ENCODE results near the gene NOC4L. TPM values are rescaled to one million over a fixed set of nuclear protein-coding genes. Genes with fewer than 3 reads are reported as not detected.

NOC4L gene
- total RNA-seq, 2 experiments from 2014 or later: 29.3 to 29.4 TPM

- Mint-ChIP-seq H3K4me1 (peaks cover 10% of the 10 kb centered on the region), H3K9me3 (no peaks in the 10 kb centered on the region), H3K4me3 (no peak overlapping the region), H3K27me3 (no peaks in the 10 kb centered on the region), H3K27ac (no peak overlapping the region), H3K36me3 (no peaks in the 10 kb centered on the region)
- POLR2A ChIA-PET: no interaction called here
- DNase-seq: peak; percentile 29
- ATAC-seq (ENCODE audit: low read depth): no peak
Measured at GRCh38 chr12:132159555-132160003, 15.3 kb downstream of the NOC4L start.

GRCh38 chr12:132160016-132160415 is 15.8 kb downstream of the NOC4L start:
- H3K27ac Mint-ChIP-seq: no peak overlapping the region
- no peak for ATAC-seq (ENCODE audit: low read depth)
- no peaks in the 10 kb centered on the region for H3K27me3 Mint-ChIP-seq

GRCh38 chr12:132160601-132161035 is 16.4 kb downstream of the NOC4L start:
- DNase-seq (no peak), ATAC-seq (ENCODE audit: low read depth) (no peak)
- H3K27me3 Mint-ChIP-seq: no peaks in the 10 kb centered on the region
- no peak overlapping the region for H3K4me3 Mint-ChIP-seq
- POLR2A ChIA-PET: interaction anchor here (0.9 kb wide), 1 partner anchor 25 kb away, joined by 3 read pairs; no protein-coding TSS in a partner anchor
- peaks cover 10% of the 10 kb centered on the region for H3K4me1 Mint-ChIP-seq
- no peak overlapping the region for H3K27ac Mint-ChIP-seq
- H3K36me3 Mint-ChIP-seq: no peaks in the 10 kb centered on the region
- no peaks in the 10 kb centered on the region for H3K9me3 Mint-ChIP-seq

More at GRCh38 chr12:132160016-132160415, 15.8 kb downstream of the NOC4L start:
- POLR2A ChIA-PET: no interaction called here
- Mint-ChIP-seq H3K4me1 (peaks cover 10% of the 10 kb centered on the region), H3K9me3 (no peaks in the 10 kb centered on the region), H3K4me3 (no peak overlapping the region), H3K36me3 (no peaks in the 10 kb centered on the region)
- DNase-seq: peak; percentile 33

DNA sequence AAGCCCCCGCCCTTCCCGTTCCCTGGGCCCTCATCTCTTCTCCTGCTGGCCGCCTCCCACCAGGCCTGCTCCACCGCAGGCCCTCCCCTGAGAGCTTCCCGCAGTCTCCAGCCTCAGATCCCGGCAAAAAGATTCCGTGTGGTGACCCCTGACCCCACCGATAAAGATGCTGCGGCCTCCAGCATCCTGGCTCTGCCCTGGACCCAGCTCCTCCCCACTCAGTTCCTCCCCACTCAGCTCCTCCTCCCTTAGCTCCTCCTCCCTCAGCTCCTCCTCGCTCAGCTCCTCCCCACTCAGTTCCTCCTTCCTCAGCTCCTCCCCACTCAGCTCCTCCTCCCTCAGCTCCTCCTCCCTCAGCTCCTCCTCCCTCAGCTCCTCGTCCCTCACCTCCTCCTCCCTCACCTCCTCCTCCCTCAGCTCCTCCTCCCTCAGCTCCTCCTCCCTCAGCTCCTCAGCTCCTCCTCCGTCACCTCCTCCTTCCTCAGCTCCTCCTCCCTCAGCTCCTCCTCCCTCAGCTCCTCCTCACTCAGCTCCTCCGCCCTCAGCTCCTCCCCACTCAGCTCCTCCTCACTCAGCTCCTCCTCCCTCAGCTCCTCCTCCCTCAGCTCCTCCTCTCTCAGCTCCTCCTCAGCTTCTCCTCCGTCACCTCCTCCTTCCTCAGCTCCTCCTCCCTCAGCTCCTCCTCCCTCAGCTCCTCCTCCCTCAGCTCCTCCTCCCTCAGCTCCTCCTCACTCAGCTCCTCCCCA is 17.0 kb downstream of the NOC4L start:
- no peak for DNase-seq
- H3K27ac Mint-ChIP-seq: no peak overlapping the region

GRCh38 chr12:132161796-132162507 is 17.7 kb downstream of the NOC4L start:
- Mint-ChIP-seq H3K27me3 (no peaks in the 10 kb centered on the region), H3K36me3 (no peaks in the 10 kb centered on the region), H3K9me3 (peaks cover 7% of the 10 kb centered on the region), H3K4me3 (no peak overlapping the region), H3K4me1 (peaks cover 11% of the 10 kb centered on the region), H3K27ac (no peak overlapping the region)
- ATAC-seq (ENCODE audit: low read depth): peak; percentile 2
- POLR2A ChIA-PET: interaction anchor here (0.8 to 1.9 kb wide), 5 partner anchors 9 to 24 kb away, joined by 3 to 9 read pairs (median 3); no protein-coding TSS in a partner anchor
- DNase-seq: no peak

More for the DNA sequence above, 17.0 kb downstream of the NOC4L start:
- Mint-ChIP-seq H3K4me3 (no peak overlapping the region), H3K27me3 (no peaks in the 10 kb centered on the region), H3K4me1 (peaks cover 11% of the 10 kb centered on the region), H3K36me3 (no peaks in the 10 kb centered on the region), H3K9me3 (peaks cover 2% of the 10 kb centered on the region)
- POLR2A ChIA-PET: interaction anchor here (0.9 to 1.2 kb wide), 3 partner anchors 10 to 25 kb away, joined by 3 read pairs; no protein-coding TSS in a partner anchor
- no peak for ATAC-seq (ENCODE audit: low read depth)

GRCh38 chr12:132162508-132163031 is 18.3 kb downstream of the NOC4L start:
- H3K9me3 Mint-ChIP-seq: peaks cover 10% of the 10 kb centered on the region
- DNase-seq (no peak), ATAC-seq (ENCODE audit: low read depth) (peak; percentile 56)
- POLR2A ChIA-PET: interaction anchor here (0.8 to 1.9 kb wide), 5 partner anchors 9 to 27 kb away, joined by 3 to 9 read pairs (median 3); no protein-coding TSS in a partner anchor
- H3K27ac Mint-ChIP-seq: no peak overlapping the region
- peaks cover 11% of the 10 kb centered on the region for H3K4me1 Mint-ChIP-seq
- H3K36me3 Mint-ChIP-seq: no peaks in the 10 kb centered on the region
- H3K27me3 Mint-ChIP-seq: no peaks in the 10 kb centered on the region
- no peak overlapping the region for H3K4me3 Mint-ChIP-seq

DNA sequence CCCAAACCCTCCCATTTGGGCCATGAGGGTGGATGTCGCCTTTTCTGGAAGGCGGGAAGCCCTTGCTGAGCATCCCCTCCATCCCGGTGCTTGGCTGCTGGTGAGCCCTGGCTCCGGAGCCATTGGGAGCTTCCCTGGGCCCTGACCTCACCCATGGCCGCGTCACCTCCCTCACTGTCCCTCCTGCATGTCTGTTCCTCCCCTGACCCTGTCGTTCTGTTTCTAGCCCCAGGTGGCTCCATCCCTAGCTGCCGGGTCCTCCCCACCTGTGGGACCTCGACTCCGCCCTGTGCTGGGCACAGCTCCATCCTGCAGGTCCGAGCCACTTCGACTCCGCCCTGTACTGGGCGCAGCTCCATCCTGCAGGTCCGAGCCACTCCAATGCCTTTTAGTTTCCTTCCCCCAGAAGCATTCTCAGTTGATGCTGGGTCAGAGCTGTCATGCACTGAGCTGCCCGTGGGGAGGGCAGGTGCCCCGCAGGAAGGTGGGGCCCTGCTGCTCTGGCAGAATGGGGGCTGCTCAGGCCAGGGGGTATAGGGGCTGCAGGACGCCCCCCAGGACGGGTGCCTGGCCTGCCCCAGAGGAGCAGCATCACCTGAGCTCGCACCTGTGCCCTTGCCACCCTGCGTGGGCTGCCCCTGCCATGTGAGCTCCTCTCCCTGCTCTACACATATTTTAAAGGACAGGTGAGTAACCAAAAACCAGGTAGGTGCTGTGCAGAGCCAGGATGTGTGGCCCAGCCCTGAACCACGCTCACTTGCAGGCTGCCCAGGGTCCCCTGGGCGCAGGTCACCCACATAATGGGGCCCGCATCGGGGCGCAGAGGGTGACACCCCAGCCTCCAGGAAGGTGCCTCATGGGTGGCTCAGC is 19.0 kb downstream of the NOC4L start:
- no peak for DNase-seq
- POLR2A ChIA-PET: interaction anchor here (1.0 to 1.9 kb wide), 3 partner anchors 9 to 27 kb away, joined by 3 to 9 read pairs (median 6); no protein-coding TSS in a partner anchor
- H3K27me3 Mint-ChIP-seq: no peaks in the 10 kb centered on the region
- no peak overlapping the region for H3K27ac Mint-ChIP-seq
- H3K4me1 Mint-ChIP-seq: peaks cover 11% of the 10 kb centered on the region
- no peak for ATAC-seq (ENCODE audit: low read depth)
- no peaks in the 10 kb centered on the region for H3K36me3 Mint-ChIP-seq
- H3K4me3 Mint-ChIP-seq: peak overlapping the region; percentile 67
- H3K9me3 Mint-ChIP-seq: peaks cover 10% of the 10 kb centered on the region

- Mint-ChIP-seq H3K36me3 (no peaks in the 10 kb centered on the region), H3K27ac (no peak overlapping the region), H3K4me3 (no peak overlapping the region), H3K9me3 (peaks cover 10% of the 10 kb centered on the region), H3K27me3 (no peaks in the 10 kb centered on the region), H3K4me1 (peaks cover 11% of the 10 kb centered on the region)
- ATAC-seq (ENCODE audit: low read depth): no peak
- DNase-seq: no peak
- POLR2A ChIA-PET: interaction anchor here (1.0 to 1.9 kb wide), 2 partner anchors 10 to 22 kb away, joined by 3 to 9 read pairs; no protein-coding TSS in a partner anchor
Measured at GRCh38 chr12:132163911-132164288, 19.6 kb downstream of the NOC4L start.

GRCh38 chr12:132164426-132164825 is 20.2 kb downstream of the NOC4L start:
- ATAC-seq (ENCODE audit: low read depth) (no peak), DNase-seq (no peak)
- Mint-ChIP-seq H3K36me3 (no peaks in the 10 kb centered on the region), H3K9me3 (peaks cover 10% of the 10 kb centered on the region), H3K27me3 (no peaks in the 10 kb centered on the region), H3K27ac (no peak overlapping the region), H3K4me1 (peaks cover 11% of the 10 kb centered on the region), H3K4me3 (no peak overlapping the region)
- POLR2A ChIA-PET: no interaction called here

GRCh38 chr12:132165584-132165983 is 21.3 kb downstream of the NOC4L start:
- POLR2A ChIA-PET: no interaction called here
- no peak overlapping the region for H3K27ac Mint-ChIP-seq
- no peak overlapping the region for H3K4me3 Mint-ChIP-seq
- ATAC-seq (ENCODE audit: low read depth) (no peak), DNase-seq (no peak)
- H3K9me3 Mint-ChIP-seq: peaks cover 10% of the 10 kb centered on the region
- H3K27me3 Mint-ChIP-seq: no peaks in the 10 kb centered on the region
- H3K4me1 Mint-ChIP-seq: peaks cover 11% of the 10 kb centered on the region
- H3K36me3 Mint-ChIP-seq: no peaks in the 10 kb centered on the region

GRCh38 chr12:132166093-132166492 is 21.8 kb downstream of the NOC4L start:
- H3K4me1 Mint-ChIP-seq: peaks cover 11% of the 10 kb centered on the region
- POLR2A ChIA-PET: no interaction called here
- H3K9me3 Mint-ChIP-seq: peaks cover 10% of the 10 kb centered on the region
- no peak overlapping the region for H3K27ac Mint-ChIP-seq
- no peak overlapping the region for H3K4me3 Mint-ChIP-seq
- no peaks in the 10 kb centered on the region for H3K36me3 Mint-ChIP-seq
- ATAC-seq (ENCODE audit: low read depth) (no peak), DNase-seq (no peak)
- no peaks in the 10 kb centered on the region for H3K27me3 Mint-ChIP-seq

DNA sequence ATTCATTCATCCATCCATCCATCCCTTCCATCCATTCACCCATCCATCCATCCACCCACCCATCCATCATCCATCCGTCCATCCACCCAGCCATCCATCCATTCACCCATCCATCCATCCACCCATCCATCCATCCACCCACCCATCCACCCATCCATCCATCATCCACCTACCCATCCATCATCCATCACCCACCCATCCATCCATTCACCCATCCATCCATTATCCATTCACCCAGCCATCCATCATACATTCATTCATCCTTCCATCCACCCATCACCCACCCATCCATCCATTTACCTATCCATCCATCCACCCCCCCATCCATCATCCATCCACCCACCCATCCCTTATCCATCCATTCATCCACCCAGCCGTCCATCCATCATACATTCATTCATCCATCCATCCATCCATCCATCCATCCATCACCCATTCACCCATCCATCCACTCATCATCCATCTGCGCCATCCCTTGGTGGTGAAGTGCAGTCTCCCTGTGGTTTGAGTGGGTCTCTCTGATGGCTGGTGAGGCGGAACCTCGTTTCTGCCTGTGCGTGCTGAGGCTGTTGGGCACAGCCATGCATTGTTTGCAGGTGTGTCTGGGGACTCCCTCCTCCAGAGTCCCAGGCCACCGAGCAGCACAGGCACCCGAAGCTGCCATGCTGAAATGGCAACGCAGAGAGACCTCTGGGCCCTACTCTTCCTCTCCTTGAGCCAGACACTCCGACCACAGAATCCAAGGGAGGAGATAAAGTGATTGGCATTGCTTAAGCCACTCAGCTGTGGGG is 22.7 kb downstream of the NOC4L start:
- Mint-ChIP-seq H3K4me1 (peaks cover 11% of the 10 kb centered on the region), H3K36me3 (no peaks in the 10 kb centered on the region), H3K27ac (no peak overlapping the region), H3K27me3 (no peaks in the 10 kb centered on the region), H3K9me3 (peaks cover 10% of the 10 kb centered on the region), H3K4me3 (no peak overlapping the region)
- DNase-seq: no peak
- no peak for ATAC-seq (ENCODE audit: low read depth)
- POLR2A ChIA-PET: no interaction called here

All from activated naive CD8-positive, alpha-beta T cell treated with anti-CD3 and anti-CD28 coated beads, Interleukin-2, amount 10 ng/mL, durations not matched to agents 7 days and 5 days (primary cell).